Ishikawa (cell line): Measurements from ENCODE around the gene ATP1A1.

Experiments used
- CEBPB ChIP-seq: IDR thresholded peaks from 2 replicates; pipeline ENCODE4 v1.6.1; 2012
- CREB1 ChIP-seq: IDR thresholded peaks from 2 replicates; pipeline ENCODE4 v1.6.1; 2012; ENCODE audit warnings: low read depth
- EGR1 ChIP-seq: IDR thresholded peaks from 2 replicates; pipeline ENCODE4 v1.6.1; 2012
- EP300 ChIP-seq: IDR thresholded peaks from 2 replicates; pipeline ENCODE4 v1.6.1; 2012; ENCODE audit warnings: borderline replicate concordance
- FOXM1 ChIP-seq: IDR thresholded peaks from 2 replicates; pipeline ENCODE4 v1.6.1; 2012; ENCODE audit warnings: low read depth, borderline replicate concordance
- NFIC ChIP-seq: IDR thresholded peaks from 2 replicates; pipeline ENCODE4 v1.6.1; 2012
- RAD21 ChIP-seq: IDR thresholded peaks from 2 replicates; pipeline ENCODE4 v1.6.1; 2012; ENCODE audit warnings: low read depth
- TAF1 ChIP-seq: IDR thresholded peaks from 2 replicates; pipeline ENCODE4 v1.6.1; 2012; ENCODE audit warnings: low read depth, mild to moderate bottlenecking
- TCF12 ChIP-seq: IDR thresholded peaks from 2 replicates; pipeline ENCODE4 v1.6.1; 2012; ENCODE audit warnings: low read depth
- TEAD4 ChIP-seq: IDR thresholded peaks from 2 replicates; pipeline ENCODE4 v1.6.1; 2012
- YY1 ChIP-seq: IDR thresholded peaks from 2 replicates; pipeline ENCODE4 v1.6.1; 2012; ENCODE audit warnings: low read depth
- ZBTB7A ChIP-seq: IDR thresholded peaks from 2 replicates; pipeline ENCODE4 v1.6.1; 2012; ENCODE audit warnings: low read depth
- TF ChIP-seq, protein P1 (sequence below): IDR thresholded peaks from 2 replicates; pipeline ENCODE4 v1.6.1; 2012; ENCODE audit warnings: low read depth, mild to moderate bottlenecking
- TF ChIP-seq, protein P2 (sequence below): IDR thresholded peaks from 2 replicates; pipeline ENCODE4 v1.6.1; 2012
- TF ChIP-seq, protein P3 (sequence below): IDR thresholded peaks from 2 replicates; pipeline ENCODE4 v1.6.1; 2012

The ATP1A1 gene

DNA sequence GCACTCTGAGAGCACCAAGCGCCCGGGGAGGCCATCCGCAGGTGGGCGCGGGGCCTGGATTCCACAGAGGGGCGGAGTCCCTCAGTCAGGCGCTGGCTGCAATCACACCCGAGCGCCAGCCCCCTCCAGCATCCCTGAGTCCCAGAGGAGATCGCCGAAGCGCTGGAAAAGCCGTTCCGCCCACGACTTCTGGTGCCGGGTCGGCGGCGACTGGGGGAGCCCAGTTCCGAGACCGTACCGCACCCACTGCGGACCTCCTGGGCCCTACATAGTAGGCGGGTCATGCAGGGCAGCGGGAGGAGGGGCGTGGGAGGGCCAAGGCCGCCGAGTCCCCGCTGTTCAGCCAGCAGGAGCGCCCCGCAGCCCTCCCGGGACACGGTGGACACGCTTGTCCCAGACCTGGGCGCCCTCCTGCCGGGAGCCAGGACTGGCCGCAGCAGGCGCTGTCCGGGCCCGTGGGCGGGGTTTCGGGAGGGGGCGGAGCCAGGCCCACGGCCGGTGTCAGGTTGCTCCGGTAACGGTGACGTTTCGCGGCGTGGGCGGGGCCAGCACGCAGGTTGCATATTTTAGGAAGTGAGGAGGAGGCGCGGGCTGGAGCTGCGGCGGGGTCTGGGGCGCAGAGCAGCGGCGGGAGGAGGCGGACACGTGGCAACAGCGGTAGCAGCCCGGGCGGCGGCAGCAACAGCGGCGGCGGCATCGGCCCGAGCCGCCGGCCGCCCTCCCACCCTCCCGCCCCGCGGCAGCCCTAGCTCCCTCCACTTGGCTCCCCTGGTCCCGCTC is at the start of gene ATP1A1:
TSS of gene ATP1A1 (plus strand) at position 594 of the 780 bp plus-strand sequence. CDS start 268 bp downstream, outside the sequence.
- TF ChIP-seq EP300 (peak; percentile 60), FOXM1 (no peak), TCF12 (peak; percentile 76), RAD21 (no peak), ZBTB7A (peak; percentile 82; the same call in 1 of the 2 replicates), EGR1 (peak; percentile 74), YY1 (peak; percentile 36; the same call in 1 of the 2 replicates), NFIC (no peak), CREB1 (peak; percentile 58; the same call in 1 of the 2 replicates), TAF1 (peak; percentile 74), CEBPB (0 out of 2 replicates have a peak, but pooled peaks have one; percentile 1)
- TF ChIP-seq, protein P1, sequence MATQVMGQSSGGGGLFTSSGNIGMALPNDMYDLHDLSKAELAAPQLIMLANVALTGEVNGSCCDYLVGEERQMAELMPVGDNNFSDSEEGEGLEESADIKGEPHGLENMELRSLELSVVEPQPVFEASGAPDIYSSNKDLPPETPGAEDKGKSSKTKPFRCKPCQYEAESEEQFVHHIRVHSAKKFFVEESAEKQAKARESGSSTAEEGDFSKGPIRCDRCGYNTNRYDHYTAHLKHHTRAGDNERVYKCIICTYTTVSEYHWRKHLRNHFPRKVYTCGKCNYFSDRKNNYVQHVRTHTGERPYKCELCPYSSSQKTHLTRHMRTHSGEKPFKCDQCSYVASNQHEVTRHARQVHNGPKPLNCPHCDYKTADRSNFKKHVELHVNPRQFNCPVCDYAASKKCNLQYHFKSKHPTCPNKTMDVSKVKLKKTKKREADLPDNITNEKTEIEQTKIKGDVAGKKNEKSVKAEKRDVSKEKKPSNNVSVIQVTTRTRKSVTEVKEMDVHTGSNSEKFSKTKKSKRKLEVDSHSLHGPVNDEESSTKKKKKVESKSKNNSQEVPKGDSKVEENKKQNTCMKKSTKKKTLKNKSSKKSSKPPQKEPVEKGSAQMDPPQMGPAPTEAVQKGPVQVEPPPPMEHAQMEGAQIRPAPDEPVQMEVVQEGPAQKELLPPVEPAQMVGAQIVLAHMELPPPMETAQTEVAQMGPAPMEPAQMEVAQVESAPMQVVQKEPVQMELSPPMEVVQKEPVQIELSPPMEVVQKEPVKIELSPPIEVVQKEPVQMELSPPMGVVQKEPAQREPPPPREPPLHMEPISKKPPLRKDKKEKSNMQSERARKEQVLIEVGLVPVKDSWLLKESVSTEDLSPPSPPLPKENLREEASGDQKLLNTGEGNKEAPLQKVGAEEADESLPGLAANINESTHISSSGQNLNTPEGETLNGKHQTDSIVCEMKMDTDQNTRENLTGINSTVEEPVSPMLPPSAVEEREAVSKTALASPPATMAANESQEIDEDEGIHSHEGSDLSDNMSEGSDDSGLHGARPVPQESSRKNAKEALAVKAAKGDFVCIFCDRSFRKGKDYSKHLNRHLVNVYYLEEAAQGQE = peak; percentile 37; the same call in 1 of the 2 replicates
- TF ChIP-seq, protein P2, sequence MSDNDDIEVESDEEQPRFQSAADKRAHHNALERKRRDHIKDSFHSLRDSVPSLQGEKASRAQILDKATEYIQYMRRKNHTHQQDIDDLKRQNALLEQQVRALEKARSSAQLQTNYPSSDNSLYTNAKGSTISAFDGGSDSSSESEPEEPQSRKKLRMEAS = peak; percentile 91
- TF ChIP-seq, protein P3, sequence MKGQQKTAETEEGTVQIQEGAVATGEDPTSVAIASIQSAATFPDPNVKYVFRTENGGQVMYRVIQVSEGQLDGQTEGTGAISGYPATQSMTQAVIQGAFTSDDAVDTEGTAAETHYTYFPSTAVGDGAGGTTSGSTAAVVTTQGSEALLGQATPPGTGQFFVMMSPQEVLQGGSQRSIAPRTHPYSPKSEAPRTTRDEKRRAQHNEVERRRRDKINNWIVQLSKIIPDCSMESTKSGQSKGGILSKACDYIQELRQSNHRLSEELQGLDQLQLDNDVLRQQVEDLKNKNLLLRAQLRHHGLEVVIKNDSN = peak; percentile 67

DNA sequence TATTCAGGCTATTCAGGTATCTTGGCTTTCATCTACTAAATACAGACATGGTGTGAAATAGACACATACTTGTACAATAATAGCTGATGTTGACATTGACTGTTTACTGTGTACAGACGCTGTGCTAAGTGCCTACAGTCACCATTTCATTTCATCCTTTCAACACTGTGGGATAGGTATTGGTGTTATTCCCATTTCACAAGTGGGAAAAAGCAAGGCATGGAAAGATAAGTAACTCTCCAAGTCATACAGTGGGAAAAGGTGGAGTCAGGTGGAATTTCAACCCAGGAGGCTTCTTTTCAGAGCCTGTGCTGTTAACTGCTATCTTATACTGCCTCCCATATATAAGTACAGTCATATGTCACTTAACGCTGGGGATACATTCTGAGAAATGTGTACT is 49.6 kb upstream of the ATP1A1 start:
- TF ChIP-seq RAD21 (no peak), CEBPB (no peak), TEAD4 (no peak), ZBTB7A (no peak), FOXM1 (no peak), TCF12 (no peak), EP300 (no peak)
- TF ChIP-seq, protein P1 = no peak
- TF ChIP-seq, protein P3 = no peak
- TF ChIP-seq, protein P2 = no peak

DNA sequence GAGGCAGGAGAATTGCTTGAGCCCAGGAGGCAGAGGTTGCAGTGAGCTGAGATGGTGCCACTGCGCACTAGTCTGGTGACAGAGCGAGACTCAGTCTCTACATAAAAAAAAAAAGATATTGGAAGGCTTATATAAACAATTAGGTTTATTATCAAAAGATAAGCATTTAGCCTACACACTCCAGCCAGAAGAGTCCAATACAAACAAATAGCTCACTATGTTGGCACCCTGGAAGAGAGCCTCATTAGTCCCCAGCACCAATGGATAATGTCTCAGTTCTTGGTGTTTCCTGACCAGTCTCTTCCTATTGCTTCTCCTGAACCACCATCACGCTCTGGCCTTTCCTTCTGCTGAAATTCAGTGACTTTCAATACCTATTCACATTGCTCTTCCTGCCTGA is 48.6 kb upstream of the ATP1A1 start:
- TF ChIP-seq, protein P1 = no peak
- TF ChIP-seq EGR1 = no peak
- TF ChIP-seq ZBTB7A = no peak
- TF ChIP-seq, protein P2 = no peak

DNA sequence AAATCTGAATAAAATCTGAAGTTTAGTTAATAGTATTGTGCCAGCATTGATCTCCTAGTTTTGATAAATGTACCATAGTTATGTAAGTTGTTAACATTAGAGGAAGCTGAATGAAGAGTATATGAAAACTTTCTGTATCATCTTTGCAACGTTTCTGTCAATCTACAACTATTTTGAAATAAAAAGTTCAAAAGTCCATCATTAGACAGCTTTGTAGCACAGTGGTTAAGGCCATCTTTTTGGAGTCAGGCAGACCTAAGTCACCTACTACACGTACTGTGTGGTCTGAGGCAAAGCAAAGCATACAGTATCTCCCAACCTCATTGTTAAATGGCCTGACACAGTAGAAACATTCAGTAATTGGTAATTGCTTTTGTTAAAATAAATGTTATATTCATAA is 47.9 kb upstream of the ATP1A1 start:
- TF ChIP-seq TEAD4 (no peak), TAF1 (no peak), FOXM1 (no peak), EP300 (no peak), YY1 (no peak), CEBPB (no peak), TCF12 (no peak), ZBTB7A (no peak), CREB1 (no peak), EGR1 (no peak), NFIC (no peak), RAD21 (no peak)
- TF ChIP-seq, protein P3 = no peak
- TF ChIP-seq, protein P1 = no peak
- TF ChIP-seq, protein P2 = no peak
